ENCODE measurements around the gene IDS.

Gene IDS

DNA sequence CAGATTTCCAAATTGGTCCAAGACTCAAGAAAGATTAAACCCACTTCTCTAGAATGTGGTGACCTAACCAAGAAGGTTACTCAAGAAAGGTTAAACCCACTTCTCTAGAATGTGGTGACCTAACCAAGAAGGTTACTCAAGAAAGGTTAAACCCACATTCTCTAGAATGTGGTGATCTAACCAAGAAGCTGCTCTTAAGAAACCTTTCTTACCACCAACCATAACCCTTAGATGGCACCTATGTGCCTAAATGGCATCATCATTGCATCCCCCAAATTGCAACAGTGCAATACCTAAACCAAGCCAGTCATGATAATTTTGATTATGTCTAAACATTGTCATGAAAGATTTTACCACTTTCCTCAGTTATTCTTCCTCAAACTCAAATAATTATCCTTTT, 49.2 kb downstream of the IDS start:
- no peak for DNase-seq

GRCh38 chrX:149453906-149454822, 50.9 kb downstream of the IDS start:
- no peak for DNase-seq

- no peak for DNase-seq
Observed at GRCh38 chrX:149453030-149453429, 52.1 kb downstream of the IDS start.

DNA sequence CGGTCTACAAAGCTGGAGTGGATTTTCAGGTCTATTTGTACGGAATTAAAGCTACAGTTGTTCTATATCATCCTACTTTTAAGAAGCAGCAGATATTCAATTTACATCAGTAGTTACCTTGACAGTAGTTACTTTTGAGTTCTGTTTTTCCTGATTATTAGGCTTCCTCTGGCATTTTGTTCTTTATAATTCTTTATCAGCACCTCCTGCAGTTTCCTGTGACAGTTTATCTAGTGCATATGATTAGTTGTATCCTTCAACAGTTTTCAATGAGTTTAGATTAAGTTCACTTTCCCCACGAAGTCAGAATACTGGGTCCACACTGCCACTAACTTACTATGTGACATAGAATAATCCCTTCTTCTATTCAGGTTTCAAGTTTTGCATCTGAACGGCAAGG, 71.7 kb downstream of the IDS start:
- DNase-seq, result no peak

GRCh38 chrX:149433051-149433450, 72.1 kb downstream of the IDS start:
- DNase-seq, result no peak
